ENCODE data around the gene ACBD6. TPM values are rescaled to one million over a fixed set of nuclear protein-coding genes. Genes with fewer than 3 reads are reported as not detected.

ACBD6 gene
- total and polyA plus RNA-seq, 4 donors, result 8.3 to 17.3 (median 14.0) TPM

DNA sequence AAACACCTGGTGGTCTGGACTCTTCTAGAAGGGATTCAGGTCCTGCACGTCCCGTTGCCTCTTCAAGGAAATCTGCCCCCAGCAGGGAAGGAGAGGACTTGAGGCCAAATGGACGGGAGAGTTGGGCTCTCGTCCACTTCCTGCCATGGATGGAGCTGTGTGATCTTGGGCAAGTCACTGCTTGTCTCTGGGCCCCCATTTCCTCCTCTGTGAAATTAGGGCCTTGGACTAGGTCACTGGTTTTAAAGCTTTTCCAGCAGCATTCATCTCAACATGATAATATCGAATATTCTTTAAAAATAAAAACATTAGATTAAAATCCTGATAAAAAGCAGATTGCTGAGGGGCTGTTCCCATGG, 245.4 kb downstream of the ACBD6 start:
- peaks cover 0 to 2% (median 0%) of the 10 kb centered on the region in 4 donors for H3K27me3 ChIP-seq (ENCODE audit: control insufficient read depth in 4 of 4, insufficient read depth in 4 of 4, low read length in 3 of 4)
- H3K4me3 ChIP-seq (ENCODE audit: low read depth in 1 of 3, low read length in 3 of 3), result no peak overlapping the region
- no peak overlapping the region for H3K9ac ChIP-seq (ENCODE audit: low read depth in 1 of 2, low read length in 2 of 2)
- no peaks in the 10 kb centered on the region for H3K9me3 ChIP-seq (ENCODE audit: control insufficient read depth in 4 of 4, low read length in 3 of 4)
- WGBS, result 76% methylated on average over 5 of the region's 5 CpGs
- TF ChIP-seq, protein P1, sequence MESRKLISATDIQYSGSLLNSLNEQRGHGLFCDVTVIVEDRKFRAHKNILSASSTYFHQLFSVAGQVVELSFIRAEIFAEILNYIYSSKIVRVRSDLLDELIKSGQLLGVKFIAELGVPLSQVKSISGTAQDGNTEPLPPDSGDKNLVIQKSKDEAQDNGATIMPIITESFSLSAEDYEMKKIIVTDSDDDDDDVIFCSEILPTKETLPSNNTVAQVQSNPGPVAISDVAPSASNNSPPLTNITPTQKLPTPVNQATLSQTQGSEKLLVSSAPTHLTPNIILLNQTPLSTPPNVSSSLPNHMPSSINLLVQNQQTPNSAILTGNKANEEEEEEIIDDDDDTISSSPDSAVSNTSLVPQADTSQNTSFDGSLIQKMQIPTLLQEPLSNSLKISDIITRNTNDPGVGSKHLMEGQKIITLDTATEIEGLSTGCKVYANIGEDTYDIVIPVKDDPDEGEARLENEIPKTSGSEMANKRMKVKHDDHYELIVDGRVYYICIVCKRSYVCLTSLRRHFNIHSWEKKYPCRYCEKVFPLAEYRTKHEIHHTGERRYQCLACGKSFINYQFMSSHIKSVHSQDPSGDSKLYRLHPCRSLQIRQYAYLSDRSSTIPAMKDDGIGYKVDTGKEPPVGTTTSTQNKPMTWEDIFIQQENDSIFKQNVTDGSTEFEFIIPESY (IDR thresholded peaks at IDR 0.05), result no peak
- TF ChIP-seq GABPA (IDR thresholded peaks at IDR 0.05 in 1 of 2, conservative IDR thresholded peaks at IDR 0.05 in 1 of 2), result no peak
- TF ChIP-seq CTCF (IDR thresholded peaks at IDR 0.05; ENCODE audit: low read depth, low read length, missing input control), result no peak
- no peak for TF ChIP-seq HNF4A (conservative IDR thresholded peaks at IDR 0.05)
- TF ChIP-seq REST (IDR thresholded peaks at IDR 0.05), result no peak
- TF ChIP-seq RXRA (IDR thresholded peaks at IDR 0.05), result no peak
- TF ChIP-seq TAF1 (conservative IDR thresholded peaks at IDR 0.05), result no peak
- TF ChIP-seq HNF4G (IDR thresholded peaks at IDR 0.05), result no peak
- no peak for TF ChIP-seq FOXA2 (IDR thresholded peaks at IDR 0.05)
- TF ChIP-seq, protein P2, sequence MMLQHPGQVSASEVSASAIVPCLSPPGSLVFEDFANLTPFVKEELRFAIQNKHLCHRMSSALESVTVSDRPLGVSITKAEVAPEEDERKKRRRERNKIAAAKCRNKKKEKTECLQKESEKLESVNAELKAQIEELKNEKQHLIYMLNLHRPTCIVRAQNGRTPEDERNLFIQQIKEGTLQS (IDR thresholded peaks at IDR 0.05), result no peak
- TF ChIP-seq SP1 (IDR thresholded peaks at IDR 0.05), result no peak
- TF ChIP-seq JUND (IDR thresholded peaks at IDR 0.05), result no peak
- no peak for TF ChIP-seq MAX (IDR thresholded peaks at IDR 0.05)
- no peak for TF ChIP-seq YY1 (IDR thresholded peaks at IDR 0.05)
- TF ChIP-seq RAD21 (IDR thresholded peaks at IDR 0.05), result no peak
- no peak for TF ChIP-seq FOXA1 (IDR thresholded peaks at IDR 0.05)
- no peak for TF ChIP-seq NR2F2 (IDR thresholded peaks at IDR 0.05)
- no peak for TF ChIP-seq EGR1 (IDR thresholded peaks at IDR 0.05; ENCODE audit: low read depth in 2 of 2)
- no peaks in the 10 kb centered on the region for H3K4me1 ChIP-seq (ENCODE audit: control insufficient read depth in 4 of 4, insufficient read depth in 4 of 4, low read length in 3 of 4)
- H3K36me3 ChIP-seq (ENCODE audit: control insufficient read depth in 4 of 4, insufficient read depth in 3 of 4, low read depth in 1 of 4, low read length in 3 of 4), result no peaks in the 10 kb centered on the region
- no peak overlapping the region for H3K27ac ChIP-seq (ENCODE audit: low read depth in 1 of 2, low read length in 2 of 2)
- no peak for DNase-seq (ENCODE audit: low spot score)

Measured in liver (tissue), 9 donors.